Caco-2 (cell line): ENCODE results near the gene CRYGD. TPM values are rescaled to one million over a fixed set of nuclear protein-coding genes. Genes with fewer than 3 reads are reported as not detected.

Experiments used
- BruUV-seq: library from RNA; stranded (reverse); fragments of 400-500 nt; replicated peaks from 2 replicates; lab custom pipeline; 2021; lab: Mats Ljungman, UMichigan
- CTCF ChIA-PET: fragments of 300-600 bp; sonication (Branson Sonifier 250); formaldehyde crosslinking; loops from one replicate; lab custom pipeline; 2022; ENCODE audit warnings: antibody characterized with exemption; lab: Charles Lee
- POLR2A ChIA-PET: fragments of 300-600 bp; sonication (Branson Sonifier 250); formaldehyde crosslinking; loops from one replicate; lab custom pipeline; 2022; ENCODE audit warnings: antibody characterized with exemption; lab: Charles Lee
- DNase-seq, 2 experiments: peaks; one replicate each; pipeline versions ENCODE4 v3.0.0 to v3.0.0-alpha.2; 2020 to 2022
- H3K27me3 ChIP-seq: replicated peaks from 2 replicates; pipeline ENCODE4 v1.6.0; 2011; ENCODE audit warnings: low read length; ENCODE audit not compliant: control insufficient read depth, insufficient read depth
- H3K36me3 ChIP-seq: 2 replicates; pipeline ENCODE4 v1.5.1; 2011; ENCODE audit warnings: low read length; ENCODE audit not compliant: control insufficient read depth, insufficient read depth
- H3K4me1 ChIP-seq: fragments of 250-450 bp; sonication (Bioruptor Pico); 2 replicates; pipeline ENCODE4 v1.5.1; 2020; ENCODE audit warnings: mild to moderate bottlenecking
- H3K4me3 ChIP-seq: 2 replicates; pipeline ENCODE4 v1.5.1; 2011; ENCODE audit warnings: low read depth, mild to moderate bottlenecking, control low read depth, low read length
- H3K9me3 ChIP-seq: fragments of 250-450 bp; sonication (Bioruptor Pico); 2 replicates; pipeline ENCODE4 v1.5.1; 2020; ENCODE audit warnings: mild to moderate bottlenecking, moderate library complexity
- H3K27ac Mint-ChIP-seq: one replicate; pipeline ENCODE4 v1.8.0; 2022; ENCODE audit warnings: mixed read lengths; ENCODE audit not compliant: unreplicated experiment
- H3K27me3 Mint-ChIP-seq: one replicate; pipeline ENCODE4 v1.8.0; 2022; ENCODE audit warnings: mixed read lengths; ENCODE audit not compliant: insufficient read depth, unreplicated experiment
- H3K36me3 Mint-ChIP-seq: one replicate; pipeline ENCODE4 v1.8.0; 2022; ENCODE audit warnings: mild to moderate bottlenecking, mixed read lengths; ENCODE audit not compliant: insufficient read depth, unreplicated experiment
- H3K4me1 Mint-ChIP-seq: one replicate; pipeline ENCODE4 v1.8.0; 2022; ENCODE audit warnings: low read depth, mixed read lengths; ENCODE audit not compliant: unreplicated experiment
- H3K4me3 Mint-ChIP-seq: one replicate; pipeline ENCODE4 v1.8.0; 2022; ENCODE audit warnings: mild to moderate bottlenecking, moderate library complexity, mixed read lengths; ENCODE audit not compliant: unreplicated experiment
- H3K9me3 Mint-ChIP-seq: one replicate; pipeline ENCODE4 v1.8.0; 2022; ENCODE audit warnings: mixed read lengths; ENCODE audit not compliant: unreplicated experiment
- intact Hi-C: fragments of 100-400 bp; cut with micrococcal nuclease; formaldehyde crosslinking; loops from one replicate; pipeline ENCODE4 v1.10.0; 2022; ENCODE audit not compliant: unreplicated experiment
- total RNA-seq: library from RNA; stranded (reverse); gene quantifications from 2 replicates; pipeline ENCODE4 v1.2.3, GENCODE V29; 2022
- TF ChIP-seq, protein P1 (sequence below), 2 experiments: fragments of 200-600 bp in 1 of 2; IDR thresholded peaks; 1 replicate in 1 of 2; 2 replicates in 1 of 2; pipeline versions ENCODE4 v1.5.1 to v1.8.0; 2011 to 2022; ENCODE audit warnings: antibody characterized with exemption in 1 of 2, control low read depth in 1 of 2, inconsistent platforms in 1 of 2, low read depth in 1 of 2, low read length in 1 of 2, mild to moderate bottlenecking in 1 of 2, moderate library complexity in 1 of 2; ENCODE audit not compliant: insufficient read depth in 1 of 2, severe bottlenecking in 1 of 2, unreplicated experiment in 1 of 2

The CRYGD gene
- total RNA-seq, 1 experiment from 2014 or later, result not detected

DNA sequence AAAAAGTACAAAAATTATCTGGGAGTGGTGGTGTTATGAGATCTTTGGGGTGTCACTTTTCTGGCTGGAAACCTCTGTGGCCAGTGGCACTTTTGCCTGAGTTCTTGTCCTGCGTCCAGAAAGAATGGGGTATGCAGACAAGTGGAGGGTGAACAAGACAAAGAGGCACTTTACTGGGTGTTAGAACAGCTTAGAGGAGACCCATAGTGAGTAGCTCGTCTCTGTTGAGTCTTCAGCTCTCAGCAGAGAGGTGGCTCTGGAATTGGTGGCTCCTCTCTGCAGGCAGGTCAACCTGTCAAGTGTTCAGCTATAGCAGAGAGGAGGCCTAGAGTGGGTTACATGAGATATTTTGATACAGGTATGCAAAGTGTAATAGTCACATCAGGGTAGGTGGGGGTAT is 26.1 kb downstream of the CRYGD start:
- no peaks in the 10 kb centered on the region for H3K4me1 ChIP-seq
- H3K27me3 ChIP-seq, result no peaks in the 10 kb centered on the region
- Mint-ChIP-seq H3K36me3 (no peaks in the 10 kb centered on the region), H3K27ac (no peak overlapping the region), H3K4me1 (peaks cover 14% of the 10 kb centered on the region), H3K27me3 (no peaks in the 10 kb centered on the region), H3K9me3 (no peaks in the 10 kb centered on the region), H3K4me3 (no peak overlapping the region)
- no peaks in the 10 kb centered on the region for H3K9me3 ChIP-seq
- no peaks in the 10 kb centered on the region for H3K36me3 ChIP-seq
- no TSS peak for BruUV-seq
- DNase-seq, result no peak
- no peak overlapping the region for H3K4me3 ChIP-seq
- POLR2A ChIA-PET, result no interaction called here
- intact Hi-C loops, result no loop called here
- CTCF ChIA-PET, result no interaction called here
- TF ChIP-seq, protein P1, sequence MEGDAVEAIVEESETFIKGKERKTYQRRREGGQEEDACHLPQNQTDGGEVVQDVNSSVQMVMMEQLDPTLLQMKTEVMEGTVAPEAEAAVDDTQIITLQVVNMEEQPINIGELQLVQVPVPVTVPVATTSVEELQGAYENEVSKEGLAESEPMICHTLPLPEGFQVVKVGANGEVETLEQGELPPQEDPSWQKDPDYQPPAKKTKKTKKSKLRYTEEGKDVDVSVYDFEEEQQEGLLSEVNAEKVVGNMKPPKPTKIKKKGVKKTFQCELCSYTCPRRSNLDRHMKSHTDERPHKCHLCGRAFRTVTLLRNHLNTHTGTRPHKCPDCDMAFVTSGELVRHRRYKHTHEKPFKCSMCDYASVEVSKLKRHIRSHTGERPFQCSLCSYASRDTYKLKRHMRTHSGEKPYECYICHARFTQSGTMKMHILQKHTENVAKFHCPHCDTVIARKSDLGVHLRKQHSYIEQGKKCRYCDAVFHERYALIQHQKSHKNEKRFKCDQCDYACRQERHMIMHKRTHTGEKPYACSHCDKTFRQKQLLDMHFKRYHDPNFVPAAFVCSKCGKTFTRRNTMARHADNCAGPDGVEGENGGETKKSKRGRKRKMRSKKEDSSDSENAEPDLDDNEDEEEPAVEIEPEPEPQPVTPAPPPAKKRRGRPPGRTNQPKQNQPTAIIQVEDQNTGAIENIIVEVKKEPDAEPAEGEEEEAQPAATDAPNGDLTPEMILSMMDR (IDR thresholded peaks at IDR 0.05; ENCODE audit: insufficient read depth in 1 of 2, low read depth in 1 of 2, low read length in 1 of 2, severe bottlenecking in 1 of 2, unreplicated experiment in 1 of 2), result no peak

DNA sequence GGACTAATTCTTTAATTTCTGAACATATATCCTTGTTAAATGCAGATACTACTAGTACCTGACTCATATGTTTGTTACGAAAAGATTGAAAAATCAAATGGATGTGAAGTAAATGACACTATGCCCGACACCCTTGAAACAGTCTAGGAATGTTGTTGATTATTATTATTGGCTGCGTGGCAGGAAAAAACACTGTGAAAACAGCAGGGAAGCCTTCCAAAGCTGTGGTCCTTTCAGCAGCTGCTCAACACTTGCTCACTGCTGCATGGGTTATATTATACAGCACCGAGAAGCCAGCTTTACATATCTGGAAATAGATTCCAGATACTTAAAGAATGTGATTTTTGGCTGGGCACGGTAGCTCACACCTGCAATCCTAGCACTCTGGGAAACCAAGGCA is 26.5 kb downstream of the CRYGD start:
- no peaks in the 10 kb centered on the region; the same call in 1 of the 2 replicates for H3K4me1 ChIP-seq
- ChIA-PET POLR2A (no interaction called here), CTCF (no interaction called here)
- Mint-ChIP-seq H3K27me3 (no peaks in the 10 kb centered on the region), H3K4me3 (no peak overlapping the region), H3K27ac (no peak overlapping the region), H3K36me3 (no peaks in the 10 kb centered on the region), H3K9me3 (no peaks in the 10 kb centered on the region), H3K4me1 (peaks cover 14% of the 10 kb centered on the region)
- intact Hi-C loops, result no loop called here
- BruUV-seq, result no TSS peak
- no peak overlapping the region for H3K4me3 ChIP-seq
- DNase-seq, result no peak
- TF ChIP-seq, protein P1 (IDR thresholded peaks at IDR 0.05; ENCODE audit: insufficient read depth in 1 of 2, low read depth in 1 of 2, low read length in 1 of 2, severe bottlenecking in 1 of 2, unreplicated experiment in 1 of 2), result no peak
- no peaks in the 10 kb centered on the region for H3K9me3 ChIP-seq
- H3K27me3 ChIP-seq, result no peaks in the 10 kb centered on the region
- H3K36me3 ChIP-seq, result no peaks in the 10 kb centered on the region

DNA sequence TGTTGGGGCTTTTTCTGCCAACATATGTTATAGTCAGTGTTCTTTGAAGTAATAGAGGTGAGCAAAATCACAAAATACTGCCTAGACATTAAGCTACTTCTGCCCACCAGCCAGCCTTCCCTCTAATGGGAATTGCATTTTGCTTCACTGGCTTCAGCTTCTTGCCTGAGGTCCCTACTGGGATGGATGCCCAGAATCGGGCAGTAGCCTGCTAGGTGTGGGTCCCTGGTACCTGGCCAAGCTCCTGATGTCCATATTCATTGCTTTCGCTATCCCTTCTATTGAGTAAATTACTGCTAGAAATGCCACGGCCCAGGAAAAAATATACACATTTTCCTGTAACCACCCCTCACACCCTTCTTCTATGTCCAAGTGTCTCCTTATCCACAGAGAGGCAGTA is 27.0 kb downstream of the CRYGD start:
- no peaks in the 10 kb centered on the region for H3K27me3 Mint-ChIP-seq
- H3K4me1 ChIP-seq, result peaks cover 5% of the 10 kb centered on the region
- CTCF ChIA-PET, result interaction anchor here (0.6 kb wide), 1 partner anchor 1941 kb away, joined by 5 read pairs; no protein-coding TSS in a partner anchor
- H3K27me3 ChIP-seq, result no peaks in the 10 kb centered on the region
- intact Hi-C loops, result no loop called here
- no peaks in the 10 kb centered on the region for H3K9me3 ChIP-seq
- no peaks in the 10 kb centered on the region for H3K36me3 ChIP-seq
- POLR2A ChIA-PET, result interaction anchor here (0.6 kb wide), 1 partner anchor 138 kb away, joined by 8 read pairs; no protein-coding TSS in a partner anchor
- DNase-seq, result no peak
- TF ChIP-seq, protein P1 (IDR thresholded peaks at IDR 0.05; ENCODE audit: insufficient read depth in 1 of 2, low read depth in 1 of 2, low read length in 1 of 2, severe bottlenecking in 1 of 2, unreplicated experiment in 1 of 2), result no peak
- no peaks in the 10 kb centered on the region for H3K9me3 Mint-ChIP-seq
- H3K4me1 Mint-ChIP-seq, result peaks cover 15% of the 10 kb centered on the region
- BruUV-seq, result no TSS peak
- no peak overlapping the region for H3K27ac Mint-ChIP-seq
- no peak overlapping the region for H3K4me3 ChIP-seq
- no peak overlapping the region for H3K4me3 Mint-ChIP-seq
- no peaks in the 10 kb centered on the region for H3K36me3 Mint-ChIP-seq
